ELR (cell line): ENCODE measurements around the gene RBM44.
"Not testable (repeated sequence)": the region's sequence is repeated elsewhere in the genome, so short reads cannot be mapped to it uniquely, and the experiment has no call there.

Experiments
- DNase-seq: peaks from one replicate; pipeline ENCODE4 v3.0.0-alpha.2; 2015; ENCODE audit warnings: low read depth

RBM44 gene

DNA sequence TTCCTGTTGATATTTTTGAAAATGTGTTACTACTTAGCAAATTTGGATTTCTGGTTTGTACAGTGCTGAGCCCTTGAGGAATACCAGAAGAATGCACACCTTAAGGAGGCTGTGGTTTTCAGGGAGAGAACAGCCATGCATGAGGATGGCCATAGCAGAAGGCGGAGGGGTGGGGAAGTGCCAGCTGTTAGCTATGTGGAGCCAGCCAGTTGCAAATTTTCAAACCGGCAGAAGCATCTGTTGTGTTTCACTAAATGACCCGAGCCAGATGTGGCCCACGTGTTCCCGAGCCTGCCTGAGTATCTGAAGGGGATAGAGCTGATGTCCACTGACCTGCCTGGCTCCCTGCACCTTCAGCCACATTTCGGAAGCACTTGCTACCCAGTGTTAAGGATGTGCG lies 16.4 kb upstream of the RBM44 start:
- DNase-seq, result no peak

DNA sequence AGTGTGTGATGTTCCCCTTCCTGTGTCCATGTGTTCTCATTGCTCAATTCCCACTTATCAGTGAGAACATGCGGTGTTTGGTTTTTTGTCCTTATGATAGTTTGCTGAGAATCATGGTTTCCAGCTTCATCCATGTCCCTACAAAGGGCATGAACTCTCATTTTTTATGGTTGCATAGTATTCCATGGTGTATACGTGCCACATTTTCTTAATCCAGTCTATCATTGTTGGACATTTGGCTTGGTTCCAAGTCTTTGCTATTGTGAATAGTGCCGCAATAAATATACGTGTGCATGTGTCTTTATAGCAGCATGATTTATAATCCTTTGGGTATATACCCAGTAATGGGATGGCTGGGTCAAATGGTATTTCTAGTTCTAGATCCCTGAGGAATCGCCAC lies 14.9 kb upstream of the RBM44 start:
- not testable (repeated sequence) for DNase-seq

DNA sequence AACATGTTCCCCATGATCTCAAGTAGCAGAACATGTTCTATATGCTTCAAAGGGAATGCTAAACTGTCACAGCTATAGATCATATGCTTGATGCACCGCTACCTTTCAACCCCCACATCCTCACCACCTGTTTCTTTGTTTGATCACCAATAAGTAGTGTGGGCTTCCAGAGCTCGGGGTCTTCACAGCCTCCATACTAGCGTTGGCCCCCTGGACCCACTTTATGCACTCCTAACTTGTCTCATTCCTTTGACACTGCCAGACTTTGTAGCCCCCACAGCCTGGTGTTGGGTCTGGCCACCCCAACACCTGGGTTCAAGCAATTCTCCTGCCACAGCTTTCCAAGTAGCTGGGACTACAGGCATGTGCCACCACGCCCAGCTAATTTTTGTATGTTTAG lies 11.6 kb upstream of the RBM44 start:
- DNase-seq, result no peak

DNA sequence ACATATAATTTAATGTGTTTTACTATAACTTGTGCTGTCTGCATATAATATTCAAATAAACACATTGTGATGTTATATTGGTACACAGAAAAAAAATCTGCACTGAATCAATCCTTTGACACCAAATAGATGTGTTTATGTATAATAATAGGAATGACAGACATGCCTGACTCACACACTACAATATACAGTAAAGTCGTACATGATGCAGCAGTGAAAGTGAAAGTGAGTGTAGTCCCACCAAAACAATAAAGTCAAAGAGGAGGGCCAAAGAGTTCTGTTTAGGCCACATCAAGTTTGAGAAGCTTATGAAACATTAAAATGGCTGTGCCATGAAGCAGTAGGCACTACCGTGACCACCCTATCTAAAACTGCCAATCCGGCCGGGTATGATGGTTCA lies 8.2 kb upstream of the RBM44 start:
- DNase-seq, result peak; percentile 61

DNA sequence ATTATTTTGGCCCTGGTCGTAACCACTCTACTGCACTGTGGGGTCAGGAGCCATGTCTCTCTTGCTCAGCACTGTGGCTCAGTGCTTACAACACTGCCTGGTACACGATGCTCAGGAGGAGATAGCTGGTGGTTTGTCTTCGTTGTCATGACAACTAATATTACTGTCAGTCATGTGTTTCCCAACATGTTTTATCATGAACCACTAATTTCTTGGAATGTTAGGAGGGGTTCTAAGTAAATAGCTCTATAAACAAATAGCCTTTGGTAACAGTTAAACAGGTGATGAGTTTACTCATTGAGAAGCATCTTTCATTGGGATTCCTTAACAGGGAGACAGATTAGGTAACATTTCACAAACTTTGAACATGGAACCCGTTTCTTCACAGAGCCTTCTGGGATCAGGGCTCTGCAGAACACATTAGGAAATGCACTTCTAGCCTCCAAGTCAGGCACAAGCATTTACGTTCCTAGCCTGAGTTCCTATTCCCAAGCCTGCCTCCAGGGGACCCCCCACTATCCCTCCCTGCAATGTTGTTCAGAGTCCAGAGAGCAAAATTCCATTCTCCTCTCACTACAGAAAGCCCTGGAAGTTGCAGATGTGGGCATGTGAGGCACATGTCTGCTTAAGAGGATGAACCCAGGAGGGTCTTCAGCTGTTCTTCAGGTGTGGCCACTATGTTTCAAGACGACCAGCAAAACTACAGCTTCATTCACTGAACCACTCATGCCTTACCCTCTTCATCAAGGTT lies 6.4 kb upstream of the RBM44 start:
- DNase-seq, result peak; percentile 38

DNA sequence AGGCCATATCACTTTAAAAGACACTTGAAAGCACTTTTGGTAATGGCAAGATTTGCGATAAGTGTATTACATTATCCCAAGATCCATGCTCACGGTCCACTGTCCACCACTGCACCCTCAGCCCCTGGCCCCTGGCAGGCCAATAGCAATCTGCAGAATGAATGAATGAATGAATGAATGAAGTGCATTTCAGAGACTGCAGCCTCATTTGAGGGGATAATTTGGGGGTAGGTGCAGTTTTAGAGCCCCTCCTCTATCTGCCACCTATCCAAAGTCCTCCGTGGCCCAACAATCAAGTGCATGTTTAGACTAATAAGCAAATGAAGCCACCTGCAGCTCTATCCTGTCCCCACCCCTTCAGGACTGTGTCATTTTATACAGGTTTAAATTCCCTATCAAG lies 1.3 kb upstream of the RBM44 start:
- DNase-seq, result no peak

DNA sequence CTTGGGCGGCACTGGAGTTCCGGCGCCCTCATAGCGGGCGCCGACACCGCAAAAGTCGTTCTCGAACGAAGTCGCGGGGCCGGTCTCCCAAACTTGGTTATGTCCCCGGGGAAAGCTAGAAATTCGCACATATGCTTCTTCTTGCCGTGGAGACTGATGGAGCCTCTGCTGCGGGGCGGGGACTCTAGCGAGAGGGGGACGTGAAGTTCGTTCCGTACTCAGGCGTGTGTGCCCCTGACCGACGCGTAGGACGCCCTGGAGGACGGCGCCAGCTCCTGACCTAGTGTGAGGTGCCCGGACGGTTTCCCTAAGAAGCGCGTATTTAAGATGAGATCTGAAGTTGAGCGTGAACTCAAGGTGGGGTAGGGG lies 465 bp downstream of the RBM44 start:
- DNase-seq, result no peak

DNA sequence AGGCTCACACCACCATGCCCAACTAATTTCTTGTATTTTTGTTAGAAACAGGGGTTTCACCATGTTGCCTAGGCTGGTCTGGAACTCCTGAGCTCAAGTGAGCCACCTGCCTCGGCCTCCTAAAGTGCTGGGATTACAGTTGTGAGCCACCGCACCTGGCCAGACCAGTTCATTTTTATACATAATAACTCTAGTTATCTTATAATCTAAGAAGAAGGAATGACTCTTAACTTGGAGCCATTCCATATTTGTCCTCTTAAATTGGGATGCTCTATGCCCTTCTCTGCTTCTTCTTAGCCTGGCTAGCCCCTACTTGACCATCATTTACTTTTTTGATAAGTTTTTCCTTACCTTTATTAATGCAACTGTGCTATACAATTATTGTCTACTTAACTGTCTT lies 2.9 kb downstream of the RBM44 start:
- DNase-seq, result no peak

DNA sequence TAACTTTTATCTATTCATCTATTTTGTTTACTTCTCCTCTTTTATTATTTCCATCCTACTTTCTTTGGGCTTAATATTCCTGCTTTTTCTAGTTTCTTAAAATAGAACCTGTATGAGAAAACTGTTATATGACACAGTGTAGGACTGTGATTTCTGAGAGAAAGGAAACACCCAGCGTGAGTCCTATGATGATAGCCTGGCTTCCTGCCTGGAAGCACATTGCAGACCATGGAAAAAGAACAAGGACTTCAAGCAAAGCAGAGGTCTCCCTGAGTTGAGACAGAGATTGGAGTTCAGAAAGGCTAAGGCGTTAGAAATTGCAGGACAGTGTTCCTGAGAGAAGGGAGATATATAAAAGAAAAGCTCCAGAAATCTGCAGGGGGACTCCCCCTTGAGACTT lies 7.8 kb downstream of the RBM44 start:
- DNase-seq, result no peak

DNA sequence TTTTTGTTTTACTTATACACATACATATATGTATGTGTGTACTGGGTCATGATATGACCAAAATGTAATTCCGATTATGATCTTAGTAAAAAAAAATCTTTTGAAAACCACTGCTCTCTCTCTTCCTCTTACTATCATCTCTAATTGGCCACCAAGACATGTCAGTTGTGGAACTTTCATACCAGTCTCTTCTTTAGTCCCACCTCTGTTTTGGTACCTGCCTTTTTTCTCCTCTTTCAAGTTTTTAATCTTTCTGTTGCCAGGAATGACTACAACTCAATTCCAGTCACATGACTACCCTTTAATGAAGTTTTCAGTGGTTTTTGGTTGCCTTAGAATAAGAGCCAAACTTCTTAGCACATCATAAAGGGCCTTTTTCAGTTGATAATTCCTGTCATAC lies 17.1 kb downstream of the RBM44 start:
- DNase-seq, result no peak

DNA sequence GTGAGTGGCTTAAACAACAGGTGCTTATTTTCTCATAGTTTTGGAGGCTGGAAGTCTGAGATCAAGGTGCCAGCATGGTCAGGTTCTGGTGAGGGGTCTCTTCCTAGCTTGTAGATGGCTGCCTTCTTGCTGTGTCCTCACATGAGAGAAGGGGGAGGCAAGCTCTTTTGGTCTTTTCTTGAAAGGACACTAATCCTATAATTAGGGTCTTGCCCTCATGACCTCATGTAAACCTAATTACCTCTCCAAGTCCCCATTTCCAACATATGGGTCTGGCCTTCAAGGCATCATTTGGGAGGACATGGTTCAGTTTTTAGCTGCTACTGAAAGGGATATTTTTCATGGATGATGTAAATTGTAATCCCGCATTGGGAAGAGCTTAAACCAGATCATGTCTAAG lies 18.0 kb downstream of the RBM44 start:
- no peak for DNase-seq

DNA sequence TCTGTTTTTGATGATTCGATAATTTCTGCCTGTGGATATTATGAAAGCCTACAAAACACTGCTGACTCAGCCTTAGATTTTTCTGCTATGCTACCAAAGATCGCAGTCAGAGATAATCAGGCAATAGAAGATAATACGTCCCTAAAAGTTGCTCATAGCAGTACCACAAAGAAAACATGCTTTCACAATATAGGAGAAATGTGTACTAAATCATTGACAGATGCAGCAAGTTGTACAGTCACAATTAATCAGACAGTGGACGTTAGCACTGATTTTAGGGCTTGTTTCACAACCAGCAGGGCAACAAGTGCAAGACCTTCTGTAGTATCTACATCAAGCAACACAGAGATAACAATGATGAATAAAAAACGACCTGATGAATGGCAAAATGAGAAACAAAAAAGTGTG lies 19.5 kb downstream of the RBM44 start:
- peak; percentile 69 for DNase-seq

DNA sequence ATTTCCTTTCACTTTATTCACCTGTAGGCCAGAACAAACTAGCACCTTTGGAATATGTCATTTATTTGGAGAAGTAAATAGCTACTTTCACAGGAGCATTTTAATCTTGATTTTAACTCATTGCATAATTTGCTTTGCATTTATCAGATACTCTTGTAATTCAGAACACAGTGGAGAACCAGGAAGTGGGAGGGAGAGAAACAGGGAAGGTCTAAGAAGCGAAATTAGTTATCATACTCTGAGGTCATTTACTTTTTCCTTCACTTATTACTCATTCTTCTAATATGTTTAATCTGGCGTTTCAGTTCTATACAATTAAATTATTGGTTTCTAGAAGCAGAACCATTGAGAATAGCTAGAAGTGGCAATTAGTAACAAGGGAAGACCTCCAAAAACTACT lies 20.7 kb downstream of the RBM44 start:
- peak; percentile 11 for DNase-seq

DNA sequence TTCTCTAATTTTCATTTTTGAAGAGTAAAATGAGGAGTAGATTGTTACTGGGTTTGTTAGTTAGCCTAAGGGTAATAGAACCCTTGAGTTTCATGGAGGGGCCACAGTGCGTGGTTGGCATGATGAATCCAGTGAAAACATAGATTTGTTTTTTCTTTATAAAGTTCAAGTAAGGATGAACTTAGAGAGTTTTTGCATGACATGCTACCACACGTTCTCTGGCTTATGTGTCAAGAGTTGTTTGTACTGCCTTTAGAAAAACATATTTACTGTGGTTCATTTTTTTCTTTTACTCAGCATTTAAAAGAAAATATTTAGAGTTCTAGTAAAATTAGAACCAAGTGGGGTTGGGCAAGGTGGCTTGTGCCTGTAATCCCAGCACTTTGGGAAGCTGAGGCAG lies 21.8 kb downstream of the RBM44 start:
- no peak for DNase-seq

DNA sequence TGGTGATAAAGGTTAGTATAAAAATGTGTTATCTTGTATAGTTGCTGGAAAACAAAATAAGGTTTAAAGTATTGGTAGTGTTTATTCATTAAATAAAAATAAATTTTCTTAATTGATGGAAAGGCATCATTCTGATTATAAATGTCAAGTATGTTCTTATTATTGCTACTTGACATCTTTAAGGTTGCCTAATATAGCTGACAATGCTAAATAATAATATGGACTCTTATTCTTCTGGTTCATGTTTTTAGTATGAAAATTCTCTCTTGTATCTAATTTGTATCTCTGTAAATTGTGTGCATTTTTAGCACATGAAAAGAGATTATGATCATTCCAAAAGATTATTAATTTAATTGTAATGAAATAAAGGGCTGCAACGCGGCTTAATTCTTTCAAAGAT lies 25.0 kb downstream of the RBM44 start:
- no peak for DNase-seq

DNA sequence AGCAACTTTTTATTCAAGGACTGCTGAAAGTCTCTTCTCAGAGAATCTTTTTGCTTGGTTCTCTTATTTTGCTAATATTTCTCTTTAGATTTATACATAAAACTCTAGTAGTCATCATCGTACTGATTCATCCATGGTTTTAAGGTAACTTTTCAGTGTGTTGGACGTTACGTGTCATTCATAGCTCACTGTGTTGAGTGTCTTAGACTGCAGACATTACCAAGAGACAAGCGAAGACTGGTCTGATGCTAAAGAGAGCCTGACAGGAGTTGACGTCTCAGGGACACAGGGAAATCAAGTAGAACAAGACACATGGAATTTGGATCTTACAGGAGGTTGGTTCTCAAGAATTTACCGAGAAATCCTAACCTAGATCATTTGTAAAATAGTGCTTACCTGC lies 25.5 kb downstream of the RBM44 start:
- peak; percentile 4 for DNase-seq

DNA sequence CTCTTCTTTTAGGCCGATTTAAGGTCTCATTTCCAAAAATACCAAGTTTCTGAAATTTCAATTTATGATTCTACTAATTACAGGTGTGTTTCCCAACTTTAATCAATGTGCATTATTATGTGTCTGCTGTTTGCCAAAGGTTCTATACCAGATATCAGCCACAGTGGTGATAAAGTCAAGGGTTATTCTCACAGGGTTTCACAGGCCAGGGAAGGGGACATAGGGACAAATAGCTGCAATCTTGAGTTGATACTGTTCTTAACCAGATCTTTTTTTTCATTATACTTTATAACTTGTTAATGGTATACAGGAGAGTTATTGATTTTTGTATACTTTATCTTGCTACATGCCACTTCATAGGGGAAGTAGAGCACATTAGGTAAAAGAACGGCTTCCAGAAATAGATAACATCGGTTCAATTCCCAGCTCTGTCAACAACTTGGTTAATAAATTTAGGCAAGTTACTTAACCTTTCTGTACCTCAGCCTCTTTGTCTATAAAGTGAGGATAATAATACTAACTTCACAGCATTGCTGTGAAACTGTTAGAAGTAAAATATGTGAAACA lies 28.9 kb downstream of the RBM44 start:
- DNase-seq, result no peak

DNA sequence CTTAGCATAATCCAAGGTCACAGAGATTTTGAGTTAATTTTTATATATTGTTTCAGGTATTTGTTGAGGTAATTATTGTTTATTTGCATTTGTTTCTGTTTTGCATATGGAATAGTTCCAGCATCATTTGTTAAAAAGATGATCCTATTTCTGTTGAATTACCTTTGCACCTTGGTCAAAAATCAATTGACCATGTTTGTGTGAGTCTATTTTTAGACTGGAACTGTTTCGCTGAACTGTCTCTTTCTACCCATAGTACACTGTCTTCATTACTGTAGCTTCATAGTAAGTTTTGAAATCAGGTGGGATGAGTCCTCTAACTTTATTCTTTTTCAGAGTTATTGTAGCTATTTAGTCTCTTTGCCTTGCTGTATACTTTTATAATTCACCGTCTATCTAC lies 31.9 kb downstream of the RBM44 start:
- no peak for DNase-seq

DNA sequence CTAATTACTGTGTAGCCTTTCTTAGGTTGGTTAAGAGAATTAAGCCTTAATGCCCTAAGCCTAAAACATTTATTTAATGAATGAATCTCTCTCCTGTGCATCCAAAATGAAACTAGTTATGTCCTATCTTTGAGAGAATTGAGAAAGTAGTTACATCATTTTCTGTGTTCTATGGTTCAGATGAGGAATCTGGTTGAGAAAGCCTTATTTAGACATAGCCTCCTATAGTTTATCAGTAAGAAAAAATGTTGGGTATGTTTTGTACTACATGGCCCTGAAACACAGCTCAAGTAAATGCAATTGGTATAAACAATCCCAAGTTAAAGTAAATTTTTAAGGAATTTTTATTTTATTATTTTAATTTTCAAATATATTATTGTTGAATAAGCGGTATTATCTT lies 35.0 kb downstream of the RBM44 start:
- no peak for DNase-seq

DNA sequence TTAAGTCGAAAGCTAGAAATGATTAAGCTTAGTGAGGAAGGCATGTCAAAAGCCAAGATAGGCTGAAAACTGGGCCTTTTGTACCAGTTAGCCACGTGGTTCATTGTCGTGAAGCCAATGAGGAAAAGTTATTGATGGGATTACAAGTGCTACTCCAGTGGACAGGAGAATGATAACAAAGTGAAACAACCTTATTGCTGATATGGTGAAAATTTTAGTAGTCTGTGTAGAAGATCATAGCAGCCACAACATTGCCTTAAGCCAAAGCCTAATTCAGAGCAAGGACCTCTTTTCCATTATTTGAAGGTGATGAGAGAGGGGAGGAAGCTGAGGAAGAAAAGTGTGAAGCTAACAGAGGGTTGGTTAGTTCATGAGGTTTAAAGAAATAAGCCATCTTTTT lies 36.8 kb downstream of the RBM44 start:
- no peak for DNase-seq

DNA sequence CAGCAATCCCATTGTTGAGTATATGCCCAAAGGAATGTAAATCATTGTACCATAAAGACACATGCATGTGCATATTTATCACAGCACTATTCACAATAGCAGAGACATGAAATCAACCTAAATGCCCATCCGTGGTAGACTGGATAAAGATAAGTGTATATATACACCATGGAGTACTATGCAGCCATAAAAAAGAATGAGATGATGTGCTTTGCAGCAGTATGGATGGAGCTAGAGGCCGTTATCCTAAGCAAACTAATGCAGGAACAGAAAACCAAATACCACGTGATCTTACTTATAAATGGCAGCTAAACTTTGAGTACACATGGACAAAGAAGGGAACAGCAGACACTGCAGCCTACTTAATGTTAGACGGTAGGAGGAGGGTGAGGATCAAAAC lies 42.5 kb downstream of the RBM44 start:
- DNase-seq, result no peak

DNA sequence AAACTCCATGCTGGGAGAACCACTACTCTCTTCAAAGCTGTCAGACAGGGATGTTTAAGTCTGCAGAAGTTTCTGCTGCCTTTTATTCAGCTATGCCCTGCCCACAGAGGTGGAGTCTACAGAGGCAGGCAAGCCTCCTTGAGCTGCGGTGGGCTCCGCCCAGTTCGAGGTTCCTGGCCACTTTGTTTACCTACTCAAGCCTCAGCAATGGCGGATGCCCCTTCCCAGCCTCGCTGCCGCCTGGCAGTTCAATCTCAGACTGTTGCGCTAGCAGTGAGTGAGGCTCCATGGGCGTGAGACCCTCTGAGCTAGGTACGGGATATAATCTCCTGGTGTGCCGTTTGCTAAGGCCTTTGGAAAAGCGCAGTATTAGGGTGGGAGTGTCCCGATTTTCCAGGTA lies 50.4 kb downstream of the RBM44 start:
- not testable (repeated sequence) for DNase-seq

DNA sequence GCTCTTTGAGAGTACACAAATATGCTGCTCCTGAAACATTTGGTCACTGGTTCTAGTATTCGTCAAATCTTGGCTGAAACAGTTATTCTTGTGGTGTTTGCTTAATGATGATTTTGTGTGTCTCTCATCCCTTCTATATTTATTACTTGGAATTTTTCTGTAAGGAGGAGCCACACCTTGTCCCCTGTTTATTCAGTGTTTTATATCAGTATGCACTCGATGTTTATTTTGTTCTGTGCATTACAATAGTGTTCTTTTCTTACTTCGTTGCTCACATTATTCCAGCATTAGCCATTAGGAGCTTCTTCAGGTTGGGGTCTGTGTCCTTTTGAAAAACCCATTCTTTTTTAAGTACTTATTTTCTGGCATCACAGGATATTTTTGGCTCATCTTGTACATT lies 55.7 kb downstream of the RBM44 start:
- no peak for DNase-seq

DNA sequence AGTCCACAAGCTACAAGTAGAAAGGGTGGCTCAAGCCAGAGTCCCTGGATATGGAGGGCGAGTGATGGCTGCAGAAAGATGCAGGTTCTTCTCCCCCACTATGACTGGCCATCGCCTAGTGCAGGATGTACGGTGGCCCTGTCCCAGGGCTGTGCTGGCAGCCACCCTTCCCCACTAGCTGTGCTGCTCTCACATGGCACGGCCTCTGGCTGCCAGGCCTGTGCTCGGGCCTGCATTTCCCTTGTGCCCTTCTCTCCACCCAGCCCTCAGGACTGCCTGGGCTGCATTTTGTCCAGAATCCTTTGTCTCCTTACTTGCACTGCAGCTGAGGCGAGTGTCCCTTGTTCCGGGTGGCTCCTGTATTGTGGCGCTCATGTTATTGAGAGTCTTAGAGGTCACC lies 59.2 kb downstream of the RBM44 start:
- no peak for DNase-seq
